H1 (cell line): ENCODE results near the gene ARTN. TPM values are rescaled to one million over a fixed set of nuclear protein-coding genes. Genes with fewer than 3 reads are reported as not detected.

ENCODE experiments used
- POLR2AphosphoS5 ChIP-seq: IDR thresholded peaks from 2 replicates; pipeline ENCODE4 v1.6.1; 2011; ENCODE audit warnings: low read depth, low read length
- polyA plus RNA-seq, 7 experiments: library from polyadenylated mRNA; depleted of rRNA in 3 of 7; stranded (reverse) in 5 of 7; unstranded in 2 of 7; fragments of >200 nt in 5 of 7; fragments of 200-250 nt in 2 of 7; gene quantifications; 1 replicate in 5 of 7; 2 replicates in 1 of 7; 4 replicates in 1 of 7; pipeline versions ENCODE4 v1.2.1 to v1.2.3, GENCODE V29; 2011 to 2013; ENCODE audit warnings: missing spikeins in 2 of 7, mixed read lengths in 2 of 7
- total RNA-seq: library from RNA; stranded (reverse); fragmentation: NEBNext Ultra II Directional; extraction: Animal tissue kit (Norgen Biotek cat#: 25700); gene quantifications from 2 replicates; pipeline ENCODE4 v1.2.1, GENCODE V29; 2021
- TF ChIP-seq, protein P1 (sequence below): fragments of 300-600 bp; sonication (generic); IDR thresholded peaks from 2 replicates; pipeline ENCODE4 v1.7.1; 2012; ENCODE audit warnings: low read length, moderate library complexity, mild to moderate bottlenecking, inconsistent platforms; ENCODE audit not compliant: insufficient replicate concordance

The ARTN gene
- total and polyA plus RNA-seq, 2 of the 8 experiments (the other 6 are each of a cell fraction or from before 2014, with no cell fraction given) = 13.5 to 22.7 TPM

GRCh38 chr1:43890815-43891214, 42.8 kb upstream of the ARTN start (continued):
- TF ChIP-seq, protein P1, sequence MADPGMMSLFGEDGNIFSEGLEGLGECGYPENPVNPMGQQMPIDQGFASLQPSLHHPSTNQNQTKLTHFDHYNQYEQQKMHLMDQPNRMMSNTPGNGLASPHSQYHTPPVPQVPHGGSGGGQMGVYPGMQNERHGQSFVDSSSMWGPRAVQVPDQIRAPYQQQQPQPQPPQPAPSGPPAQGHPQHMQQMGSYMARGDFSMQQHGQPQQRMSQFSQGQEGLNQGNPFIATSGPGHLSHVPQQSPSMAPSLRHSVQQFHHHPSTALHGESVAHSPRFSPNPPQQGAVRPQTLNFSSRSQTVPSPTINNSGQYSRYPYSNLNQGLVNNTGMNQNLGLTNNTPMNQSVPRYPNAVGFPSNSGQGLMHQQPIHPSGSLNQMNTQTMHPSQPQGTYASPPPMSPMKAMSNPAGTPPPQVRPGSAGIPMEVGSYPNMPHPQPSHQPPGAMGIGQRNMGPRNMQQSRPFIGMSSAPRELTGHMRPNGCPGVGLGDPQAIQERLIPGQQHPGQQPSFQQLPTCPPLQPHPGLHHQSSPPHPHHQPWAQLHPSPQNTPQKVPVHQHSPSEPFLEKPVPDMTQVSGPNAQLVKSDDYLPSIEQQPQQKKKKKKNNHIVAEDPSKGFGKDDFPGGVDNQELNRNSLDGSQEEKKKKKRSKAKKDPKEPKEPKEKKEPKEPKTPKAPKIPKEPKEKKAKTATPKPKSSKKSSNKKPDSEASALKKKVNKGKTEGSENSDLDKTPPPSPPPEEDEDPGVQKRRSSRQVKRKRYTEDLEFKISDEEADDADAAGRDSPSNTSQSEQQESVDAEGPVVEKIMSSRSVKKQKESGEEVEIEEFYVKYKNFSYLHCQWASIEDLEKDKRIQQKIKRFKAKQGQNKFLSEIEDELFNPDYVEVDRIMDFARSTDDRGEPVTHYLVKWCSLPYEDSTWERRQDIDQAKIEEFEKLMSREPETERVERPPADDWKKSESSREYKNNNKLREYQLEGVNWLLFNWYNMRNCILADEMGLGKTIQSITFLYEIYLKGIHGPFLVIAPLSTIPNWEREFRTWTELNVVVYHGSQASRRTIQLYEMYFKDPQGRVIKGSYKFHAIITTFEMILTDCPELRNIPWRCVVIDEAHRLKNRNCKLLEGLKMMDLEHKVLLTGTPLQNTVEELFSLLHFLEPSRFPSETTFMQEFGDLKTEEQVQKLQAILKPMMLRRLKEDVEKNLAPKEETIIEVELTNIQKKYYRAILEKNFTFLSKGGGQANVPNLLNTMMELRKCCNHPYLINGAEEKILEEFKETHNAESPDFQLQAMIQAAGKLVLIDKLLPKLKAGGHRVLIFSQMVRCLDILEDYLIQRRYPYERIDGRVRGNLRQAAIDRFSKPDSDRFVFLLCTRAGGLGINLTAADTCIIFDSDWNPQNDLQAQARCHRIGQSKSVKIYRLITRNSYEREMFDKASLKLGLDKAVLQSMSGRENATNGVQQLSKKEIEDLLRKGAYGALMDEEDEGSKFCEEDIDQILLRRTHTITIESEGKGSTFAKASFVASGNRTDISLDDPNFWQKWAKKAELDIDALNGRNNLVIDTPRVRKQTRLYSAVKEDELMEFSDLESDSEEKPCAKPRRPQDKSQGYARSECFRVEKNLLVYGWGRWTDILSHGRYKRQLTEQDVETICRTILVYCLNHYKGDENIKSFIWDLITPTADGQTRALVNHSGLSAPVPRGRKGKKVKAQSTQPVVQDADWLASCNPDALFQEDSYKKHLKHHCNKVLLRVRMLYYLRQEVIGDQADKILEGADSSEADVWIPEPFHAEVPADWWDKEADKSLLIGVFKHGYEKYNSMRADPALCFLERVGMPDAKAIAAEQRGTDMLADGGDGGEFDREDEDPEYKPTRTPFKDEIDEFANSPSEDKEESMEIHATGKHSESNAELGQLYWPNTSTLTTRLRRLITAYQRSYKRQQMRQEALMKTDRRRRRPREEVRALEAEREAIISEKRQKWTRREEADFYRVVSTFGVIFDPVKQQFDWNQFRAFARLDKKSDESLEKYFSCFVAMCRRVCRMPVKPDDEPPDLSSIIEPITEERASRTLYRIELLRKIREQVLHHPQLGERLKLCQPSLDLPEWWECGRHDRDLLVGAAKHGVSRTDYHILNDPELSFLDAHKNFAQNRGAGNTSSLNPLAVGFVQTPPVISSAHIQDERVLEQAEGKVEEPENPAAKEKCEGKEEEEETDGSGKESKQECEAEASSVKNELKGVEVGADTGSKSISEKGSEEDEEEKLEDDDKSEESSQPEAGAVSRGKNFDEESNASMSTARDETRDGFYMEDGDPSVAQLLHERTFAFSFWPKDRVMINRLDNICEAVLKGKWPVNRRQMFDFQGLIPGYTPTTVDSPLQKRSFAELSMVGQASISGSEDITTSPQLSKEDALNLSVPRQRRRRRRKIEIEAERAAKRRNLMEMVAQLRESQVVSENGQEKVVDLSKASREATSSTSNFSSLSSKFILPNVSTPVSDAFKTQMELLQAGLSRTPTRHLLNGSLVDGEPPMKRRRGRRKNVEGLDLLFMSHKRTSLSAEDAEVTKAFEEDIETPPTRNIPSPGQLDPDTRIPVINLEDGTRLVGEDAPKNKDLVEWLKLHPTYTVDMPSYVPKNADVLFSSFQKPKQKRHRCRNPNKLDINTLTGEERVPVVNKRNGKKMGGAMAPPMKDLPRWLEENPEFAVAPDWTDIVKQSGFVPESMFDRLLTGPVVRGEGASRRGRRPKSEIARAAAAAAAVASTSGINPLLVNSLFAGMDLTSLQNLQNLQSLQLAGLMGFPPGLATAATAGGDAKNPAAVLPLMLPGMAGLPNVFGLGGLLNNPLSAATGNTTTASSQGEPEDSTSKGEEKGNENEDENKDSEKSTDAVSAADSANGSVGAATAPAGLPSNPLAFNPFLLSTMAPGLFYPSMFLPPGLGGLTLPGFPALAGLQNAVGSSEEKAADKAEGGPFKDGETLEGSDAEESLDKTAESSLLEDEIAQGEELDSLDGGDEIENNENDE = no peak
- TF ChIP-seq POLR2AphosphoS5 = no peak
